HG03460 (cell line): ENCODE data around the gene PARVG.

Source experiments
- ATAC-seq: cut with Tn5 transposase; IDR thresholded peaks from one replicate; pipeline ENCODE4 v1.9.1; 2021; ENCODE audit not compliant: unreplicated experiment

Gene PARVG

GRCh38 chr22:44179196-44179988 lies 1.3 kb upstream of the PARVG start:
- ATAC-seq, result no peak

- ATAC-seq, result no peak
Observed at GRCh38 chr22:44179989-44180705, 578 bp upstream of the PARVG start.

- no peak for ATAC-seq
Observed at GRCh38 chr22:44181033-44181911, 547 bp downstream of the PARVG start.

GRCh38 chr22:44181912-44182587 lies 1.3 kb downstream of the PARVG start:
- no peak for ATAC-seq

- peak; percentile 42 for ATAC-seq
Observed at GRCh38 chr22:44182588-44183286, 2.0 kb downstream of the PARVG start.

GRCh38 chr22:44183287-44183588 lies 2.5 kb downstream of the PARVG start:
- no peak for ATAC-seq

- ATAC-seq, result no peak
Observed at GRCh38 chr22:44184006-44184405, 3.3 kb downstream of the PARVG start.

- ATAC-seq, result no peak
Observed at GRCh38 chr22:44185237-44186120, 4.8 kb downstream of the PARVG start.

- no peak for ATAC-seq
Observed at GRCh38 chr22:44186121-44186510, 5.4 kb downstream of the PARVG start.

- ATAC-seq, result no peak
Observed at GRCh38 chr22:44186737-44187136, 6.0 kb downstream of the PARVG start.

- no peak for ATAC-seq
Observed at GRCh38 chr22:44187652-44188230, 7.0 kb downstream of the PARVG start.

- no peak for ATAC-seq
Observed at GRCh38 chr22:44188316-44188715, 7.6 kb downstream of the PARVG start.

GRCh38 chr22:44188986-44189630 lies 8.4 kb downstream of the PARVG start:
- ATAC-seq, result no peak

GRCh38 chr22:44190381-44190976 lies 9.8 kb downstream of the PARVG start:
- no peak for ATAC-seq

GRCh38 chr22:44191036-44191454 lies 10.3 kb downstream of the PARVG start:
- ATAC-seq, result no peak

- ATAC-seq, result no peak
Observed at GRCh38 chr22:44192098-44192815, 11.5 kb downstream of the PARVG start.

GRCh38 chr22:44192816-44193534 lies 12.2 kb downstream of the PARVG start:
- ATAC-seq, result no peak
